Suprapubic skin (tissue), 4 donors: ENCODE results near the gene PHF20.
"Not testable (repeated sequence)": the region's sequence is repeated elsewhere in the genome, so short reads cannot be mapped to it uniquely, and the experiment has no call there.

Experiments used
- EP300 ChIP-seq: sonication (generic); formaldehyde crosslinking; IDR thresholded peaks from one replicate; pipeline ENCODE4 v1.6.1; 2017; ENCODE audit warnings: antibody characterized with exemption
- POLR2A ChIP-seq, 2 donors: fragments of 450-650 bp; IDR thresholded peaks; one replicate each; pipeline ENCODE4 v1.6.1; 2017; ENCODE audit warnings: antibody characterized with exemption in 2 of 2, mild to moderate bottlenecking in 2 of 2, moderate library complexity in 2 of 2
- POLR2AphosphoS5 ChIP-seq, 3 donors: sonication (generic); formaldehyde crosslinking; IDR thresholded peaks; one replicate each; pipeline ENCODE4 v1.6.1; 2017; ENCODE audit warnings: antibody characterized with exemption in 3 of 3
- TF ChIP-seq, protein P1 (sequence below), 2 donors: fragments of 200-600 bp in 1 of 2; fragments of 450-650 bp in 1 of 2; sonication (generic) in 1 of 2; IDR thresholded peaks; one replicate each; pipeline ENCODE4 v1.5.1; 2016 to 2019; ENCODE audit warnings: antibody characterized with exemption in 2 of 2, mild to moderate bottlenecking in 1 of 2, moderate library complexity in 1 of 2

DNA sequence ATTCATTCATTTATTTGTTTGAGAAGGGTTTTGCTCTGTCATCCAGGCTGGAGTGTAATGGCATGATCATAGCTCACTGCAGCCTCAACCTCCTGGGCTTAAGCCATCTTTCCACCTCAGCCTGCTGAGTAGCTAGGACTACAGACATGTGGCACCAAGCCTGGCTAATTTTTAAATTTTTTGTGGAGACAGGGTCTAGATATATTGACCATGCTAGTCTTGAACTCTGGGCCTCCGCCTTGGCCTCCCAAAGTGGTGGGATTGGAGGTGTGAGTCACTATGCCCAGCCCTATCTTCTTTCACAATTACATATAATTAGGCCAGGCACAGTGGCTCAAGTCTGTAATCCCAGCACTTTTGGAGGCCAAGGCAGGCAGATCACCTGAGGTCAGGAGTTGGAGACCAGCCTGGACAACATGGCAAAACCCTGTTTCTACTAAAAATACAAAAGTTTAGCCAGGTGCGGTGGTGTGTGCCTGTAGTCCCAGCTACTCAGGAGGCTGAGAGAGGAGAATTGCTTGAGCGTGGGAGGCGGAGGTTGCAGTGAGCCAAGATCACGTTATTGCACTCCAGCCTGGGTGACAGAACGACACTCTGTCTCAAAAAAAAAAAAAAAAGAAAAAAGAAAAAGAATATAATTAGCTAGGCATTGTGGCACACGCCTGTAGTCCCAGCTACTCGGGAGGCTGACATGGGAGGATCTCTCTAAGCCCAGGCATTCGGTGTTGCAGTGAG, 110.8 kb downstream of the PHF20 start:
- TF ChIP-seq, protein P1, sequence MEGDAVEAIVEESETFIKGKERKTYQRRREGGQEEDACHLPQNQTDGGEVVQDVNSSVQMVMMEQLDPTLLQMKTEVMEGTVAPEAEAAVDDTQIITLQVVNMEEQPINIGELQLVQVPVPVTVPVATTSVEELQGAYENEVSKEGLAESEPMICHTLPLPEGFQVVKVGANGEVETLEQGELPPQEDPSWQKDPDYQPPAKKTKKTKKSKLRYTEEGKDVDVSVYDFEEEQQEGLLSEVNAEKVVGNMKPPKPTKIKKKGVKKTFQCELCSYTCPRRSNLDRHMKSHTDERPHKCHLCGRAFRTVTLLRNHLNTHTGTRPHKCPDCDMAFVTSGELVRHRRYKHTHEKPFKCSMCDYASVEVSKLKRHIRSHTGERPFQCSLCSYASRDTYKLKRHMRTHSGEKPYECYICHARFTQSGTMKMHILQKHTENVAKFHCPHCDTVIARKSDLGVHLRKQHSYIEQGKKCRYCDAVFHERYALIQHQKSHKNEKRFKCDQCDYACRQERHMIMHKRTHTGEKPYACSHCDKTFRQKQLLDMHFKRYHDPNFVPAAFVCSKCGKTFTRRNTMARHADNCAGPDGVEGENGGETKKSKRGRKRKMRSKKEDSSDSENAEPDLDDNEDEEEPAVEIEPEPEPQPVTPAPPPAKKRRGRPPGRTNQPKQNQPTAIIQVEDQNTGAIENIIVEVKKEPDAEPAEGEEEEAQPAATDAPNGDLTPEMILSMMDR (IDR thresholded peaks at IDR 0.05): not testable (repeated sequence)
- TF ChIP-seq POLR2A (IDR thresholded peaks at IDR 0.05); POLR2AphosphoS5 (IDR thresholded peaks at IDR 0.05); EP300: not testable (repeated sequence)
